SJCRH30 (cell line): Measurements from ENCODE around the gene ATG2B. TPM values are rescaled to one million over a fixed set of nuclear protein-coding genes. Genes with fewer than 3 reads are reported as not detected.
"Not testable (repeated sequence)": the region's sequence is repeated elsewhere in the genome, so short reads cannot be mapped to it uniquely, and the experiment has no call there.

Source experiments
- DNase-seq, 2 experiments: peaks; one replicate each; pipeline ENCODE4 v3.0.0-alpha.2; 2015 to 2020
- H3K27ac ChIP-seq: fragments of 250-450 bp; sonication (Bioruptor Pico); 2 replicates; pipeline ENCODE4 v1.5.1; 2020; ENCODE audit warnings: mild to moderate bottlenecking, moderate library complexity
- H3K27me3 ChIP-seq: fragments of 250-450 bp; sonication (Bioruptor Pico); 2 replicates; pipeline ENCODE4 v1.5.1; 2020; ENCODE audit warnings: mild to moderate bottlenecking, moderate library complexity
- H3K36me3 ChIP-seq: fragments of 250-450 bp; sonication (Bioruptor Pico); 2 replicates; pipeline ENCODE4 v1.5.1; 2020; ENCODE audit warnings: mild to moderate bottlenecking, moderate library complexity
- H3K4me1 ChIP-seq: fragments of 250-450 bp; sonication (Bioruptor Pico); 2 replicates; pipeline ENCODE4 v1.5.1; 2020; ENCODE audit warnings: mild to moderate bottlenecking, moderate library complexity
- H3K4me3 ChIP-seq: fragments of 250-450 bp; sonication (Bioruptor Pico); 2 replicates; pipeline ENCODE4 v1.5.1; 2020; ENCODE audit warnings: mild to moderate bottlenecking, moderate library complexity
- H3K9me3 ChIP-seq: fragments of 250-450 bp; sonication (Bioruptor Pico); replicated peaks from 2 replicates; pipeline ENCODE4 v1.5.1; 2020; ENCODE audit warnings: mild to moderate bottlenecking, moderate library complexity
- total RNA-seq: library from RNA; depleted of rRNA; stranded (reverse); fragments of >200 nt; shearing (Covaris generic); gene quantifications from 2 replicates; pipeline ENCODE4 v1.2.3, GENCODE V29; 2014

ATG2B gene
- total RNA-seq, 1 experiment from 2014 or later, result 12.7 TPM

- no peaks in the 10 kb centered on the region for H3K4me1 ChIP-seq
- H3K27ac ChIP-seq, result no peak overlapping the region
- no peak overlapping the region for H3K4me3 ChIP-seq
- no peaks in the 10 kb centered on the region for H3K27me3 ChIP-seq
- no peak for DNase-seq
- no peaks in the 10 kb centered on the region for H3K36me3 ChIP-seq
- H3K9me3 ChIP-seq, result 0 out of 2 replicates have a peak, but pooled peaks cover 2% of the 10 kb centered on the region
Observed at GRCh38 chr14:96354246-96354645, 8.9 kb downstream of the ATG2B start.

DNA sequence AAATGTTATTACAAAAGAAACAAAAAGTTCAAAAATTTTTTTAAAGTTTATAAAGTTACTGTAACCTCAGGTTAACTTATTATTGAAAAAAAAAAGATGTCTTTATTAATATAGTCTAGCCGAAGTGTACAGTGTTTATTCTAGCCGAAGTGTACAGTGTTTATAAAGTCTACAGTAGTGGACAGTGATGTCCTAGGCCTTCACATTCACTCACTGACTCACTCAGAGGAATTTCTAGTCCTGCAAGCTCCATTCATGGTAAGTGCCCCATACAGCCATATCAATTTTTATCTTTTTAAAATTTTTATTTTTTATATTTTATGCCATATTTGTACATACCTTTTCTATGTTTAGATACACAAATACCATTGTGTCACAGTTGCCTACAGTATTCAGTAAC lies 10.4 kb downstream of the ATG2B start:
- Histone ChIP-seq H3K4me1 (no peaks in the 10 kb centered on the region), H3K27me3 (no peaks in the 10 kb centered on the region), H3K36me3 (no peaks in the 10 kb centered on the region), H3K4me3 (no peak overlapping the region), H3K27ac (no peak overlapping the region), H3K9me3 (0 out of 2 replicates have a peak, but pooled peaks cover 2% of the 10 kb centered on the region)
- no peak for DNase-seq

DNA sequence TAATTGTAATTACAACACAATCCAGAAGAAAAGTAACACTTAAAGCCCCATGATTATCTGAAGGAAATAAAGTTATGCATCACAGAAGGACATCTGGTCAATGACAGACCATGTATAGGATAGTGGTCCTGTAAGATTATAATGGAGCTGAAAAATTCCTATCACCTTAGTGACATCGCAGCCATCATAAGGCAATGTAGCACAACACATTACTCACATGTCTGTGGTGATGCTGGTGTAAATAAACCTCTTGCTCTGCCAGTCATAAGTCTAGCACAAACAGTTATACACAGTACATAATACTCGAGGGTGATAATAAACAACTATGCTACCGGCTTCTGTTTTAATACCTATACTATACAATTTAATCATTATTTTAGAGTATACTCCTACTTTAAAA lies 11.2 kb downstream of the ATG2B start:
- Histone ChIP-seq H3K36me3 (no peaks in the 10 kb centered on the region), H3K27ac (no peak overlapping the region), H3K4me1 (no peaks in the 10 kb centered on the region), H3K27me3 (no peaks in the 10 kb centered on the region), H3K9me3 (0 out of 2 replicates have a peak, but pooled peaks cover 2% of the 10 kb centered on the region), H3K4me3 (no peak overlapping the region)
- DNase-seq, result no peak

GRCh38 chr14:96349286-96350075 lies 13.7 kb downstream of the ATG2B start:
- no peak for DNase-seq
- no peaks in the 10 kb centered on the region for H3K9me3 ChIP-seq
- no peak overlapping the region for H3K4me3 ChIP-seq
- H3K27ac ChIP-seq, result no peak overlapping the region
- H3K4me1 ChIP-seq, result no peaks in the 10 kb centered on the region
- no peaks in the 10 kb centered on the region for H3K36me3 ChIP-seq
- H3K27me3 ChIP-seq, result no peaks in the 10 kb centered on the region

GRCh38 chr14:96347957-96348356 lies 15.2 kb downstream of the ATG2B start:
- H3K27me3 ChIP-seq, H3K36me3 ChIP-seq, H3K9me3 ChIP-seq, H3K4me1 ChIP-seq, H3K27ac ChIP-seq, H3K4me3 ChIP-seq, DNase-seq: not testable (repeated sequence)

GRCh38 chr14:96345669-96346068 lies 17.5 kb downstream of the ATG2B start:
- H3K27me3 ChIP-seq, result no peaks in the 10 kb centered on the region
- no peaks in the 10 kb centered on the region for H3K9me3 ChIP-seq
- DNase-seq, result no peak
- no peaks in the 10 kb centered on the region for H3K4me1 ChIP-seq
- no peak overlapping the region for H3K27ac ChIP-seq
- no peak overlapping the region for H3K4me3 ChIP-seq
- H3K36me3 ChIP-seq, result peaks cover 5% of the 10 kb centered on the region; the same call in 1 of the 2 replicates

GRCh38 chr14:96341323-96341722 lies 21.8 kb downstream of the ATG2B start:
- no peaks in the 10 kb centered on the region for H3K4me1 ChIP-seq
- DNase-seq, result no peak
- H3K9me3 ChIP-seq, result no peaks in the 10 kb centered on the region
- no peak overlapping the region for H3K27ac ChIP-seq
- no peaks in the 10 kb centered on the region for H3K27me3 ChIP-seq
- no peak overlapping the region for H3K4me3 ChIP-seq
- H3K36me3 ChIP-seq, result peaks cover 11% of the 10 kb centered on the region

DNA sequence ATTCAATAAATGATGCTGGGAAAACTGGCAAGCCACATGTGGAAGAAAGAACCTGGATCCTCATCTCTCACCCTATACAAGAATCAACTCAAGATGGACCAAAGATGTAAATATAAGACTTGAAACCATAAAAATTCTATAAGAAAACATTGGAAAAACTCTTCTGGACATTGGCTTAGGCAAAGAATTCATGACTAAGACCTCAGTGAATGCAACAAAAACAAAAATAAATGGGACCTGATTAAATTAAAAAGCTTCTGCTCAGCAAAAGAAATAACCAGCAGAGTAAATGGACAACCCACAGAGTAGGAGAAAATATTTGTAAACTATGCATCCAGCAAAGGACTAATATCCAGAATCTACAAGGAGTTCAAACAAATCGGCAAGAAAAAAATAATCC lies 24.6 kb downstream of the ATG2B start:
- DNase-seq, result no peak
- H3K27me3 ChIP-seq, result no peaks in the 10 kb centered on the region
- H3K4me3 ChIP-seq, result no peak overlapping the region
- H3K4me1 ChIP-seq, result no peaks in the 10 kb centered on the region
- H3K27ac ChIP-seq, result no peak overlapping the region
- H3K36me3 ChIP-seq, result peaks cover 11% of the 10 kb centered on the region
- no peaks in the 10 kb centered on the region for H3K9me3 ChIP-seq

GRCh38 chr14:96324219-96324618 lies 38.9 kb downstream of the ATG2B start:
- DNase-seq, result no peak
- Histone ChIP-seq H3K4me1 (no peaks in the 10 kb centered on the region), H3K27ac (no peak overlapping the region), H3K36me3 (peaks cover 7% of the 10 kb centered on the region), H3K9me3 (no peaks in the 10 kb centered on the region), H3K27me3 (no peaks in the 10 kb centered on the region), H3K4me3 (no peak overlapping the region)

GRCh38 chr14:96320605-96321004 lies 42.5 kb downstream of the ATG2B start:
- DNase-seq, result no peak
- Histone ChIP-seq H3K27ac (no peak overlapping the region), H3K36me3 (peaks cover 16% of the 10 kb centered on the region), H3K4me3 (no peak overlapping the region), H3K27me3 (no peaks in the 10 kb centered on the region), H3K9me3 (no peaks in the 10 kb centered on the region), H3K4me1 (no peaks in the 10 kb centered on the region)

DNA sequence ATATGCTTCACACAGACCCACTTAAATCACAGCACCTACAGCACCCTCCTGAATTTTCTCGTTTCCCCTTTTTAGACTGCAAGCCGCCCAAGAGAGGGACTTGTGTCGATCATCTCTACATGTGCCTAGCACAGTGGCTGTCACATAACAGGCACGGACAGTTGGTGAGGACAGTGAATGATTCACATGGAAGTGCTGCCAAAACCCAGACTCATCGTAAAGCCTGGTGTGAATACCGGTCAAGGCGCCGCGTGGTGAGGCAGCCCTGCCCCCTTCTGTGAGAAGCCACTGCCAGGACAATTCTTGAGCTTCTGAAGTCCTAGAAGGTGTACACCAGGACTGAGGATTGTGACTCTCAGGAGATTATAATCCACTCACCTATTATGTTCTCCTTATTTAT lies 44.3 kb downstream of the ATG2B start:
- H3K27me3 ChIP-seq, result no peaks in the 10 kb centered on the region
- H3K9me3 ChIP-seq, result no peaks in the 10 kb centered on the region
- no peak overlapping the region for H3K27ac ChIP-seq
- H3K4me3 ChIP-seq, result no peak overlapping the region
- no peaks in the 10 kb centered on the region for H3K4me1 ChIP-seq
- H3K36me3 ChIP-seq, result peaks cover 10% of the 10 kb centered on the region
- DNase-seq, result no peak

DNA sequence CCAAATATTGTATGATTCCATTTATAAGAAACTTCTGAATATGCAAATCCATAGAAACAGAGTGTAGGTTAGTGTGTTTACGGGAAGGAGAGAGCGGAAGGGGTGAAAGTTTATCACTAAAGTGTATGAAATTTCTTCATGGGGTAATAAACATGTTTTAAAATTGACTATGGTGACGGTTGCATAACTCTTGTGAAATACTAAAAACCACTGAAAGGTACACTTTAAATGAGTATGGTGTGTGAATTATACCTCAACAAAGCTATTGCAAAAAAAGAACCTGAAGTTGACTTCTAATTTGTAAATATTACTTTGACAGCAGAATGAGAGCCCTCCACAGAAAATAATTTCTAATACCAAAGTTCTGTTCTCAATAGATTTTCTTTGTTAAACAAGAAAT lies 47.1 kb downstream of the ATG2B start:
- peaks cover 11% of the 10 kb centered on the region for H3K36me3 ChIP-seq

DNA sequence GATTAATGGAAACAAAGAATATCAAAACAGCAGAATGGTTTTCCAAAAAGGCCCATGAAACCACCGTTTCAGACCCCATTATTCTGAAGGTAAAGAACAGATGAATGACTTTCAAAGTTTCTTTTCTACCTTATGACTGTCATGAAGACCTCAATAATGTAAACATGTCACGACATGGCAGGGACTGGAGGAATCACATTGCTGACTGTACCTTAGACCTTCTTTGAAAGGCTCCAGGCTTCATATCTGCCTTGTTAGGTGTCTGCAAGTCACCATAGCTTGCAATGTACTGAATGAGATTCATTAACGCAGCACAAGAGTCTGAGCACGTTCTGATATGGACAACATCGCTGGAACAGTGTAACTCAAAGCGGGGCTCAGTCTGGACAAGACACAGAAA lies 52.2 kb downstream of the ATG2B start:
- H3K9me3 ChIP-seq, result no peaks in the 10 kb centered on the region
- H3K4me1 ChIP-seq, result no peaks in the 10 kb centered on the region
- H3K27me3 ChIP-seq, result no peaks in the 10 kb centered on the region
- H3K36me3 ChIP-seq, result peaks cover 17% of the 10 kb centered on the region
- no peak for DNase-seq
- H3K27ac ChIP-seq, result no peak overlapping the region
- H3K4me3 ChIP-seq, result no peak overlapping the region

More for the DNA sequence above, 47.1 kb downstream of the ATG2B start:
- Histone ChIP-seq H3K4me1 (no peaks in the 10 kb centered on the region), H3K9me3 (no peaks in the 10 kb centered on the region), H3K27me3 (no peaks in the 10 kb centered on the region), H3K27ac (no peak overlapping the region), H3K4me3 (no peak overlapping the region)
- DNase-seq, result no peak

DNA sequence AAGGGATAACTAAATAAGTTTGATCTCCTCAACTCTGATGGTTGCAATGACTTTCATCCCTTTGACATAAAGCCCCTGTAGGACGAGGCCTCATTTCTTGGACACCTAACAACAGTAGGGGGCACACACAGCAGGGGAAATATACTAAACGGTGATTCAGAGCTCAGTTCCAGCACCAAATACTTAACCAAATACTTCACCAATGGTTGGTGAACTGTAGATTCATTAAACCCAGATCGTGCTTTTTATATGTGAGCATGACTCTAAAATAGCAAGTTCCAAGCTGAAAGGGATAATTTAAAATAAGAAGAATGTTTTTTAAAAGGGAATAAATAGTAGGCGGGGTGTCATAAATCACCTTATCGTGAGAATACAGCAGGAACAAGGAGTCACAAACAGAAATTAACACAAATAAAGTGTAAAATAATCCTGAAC lies 53.2 kb downstream of the ATG2B start:
- Histone ChIP-seq H3K36me3 (peaks cover 17% of the 10 kb centered on the region), H3K4me3 (no peak overlapping the region), H3K9me3 (no peaks in the 10 kb centered on the region), H3K27ac (no peak overlapping the region), H3K27me3 (no peaks in the 10 kb centered on the region), H3K4me1 (no peaks in the 10 kb centered on the region)
- DNase-seq, result no peak

GRCh38 chr14:96309133-96309895 lies 53.8 kb downstream of the ATG2B start:
- Histone ChIP-seq H3K4me1 (no peaks in the 10 kb centered on the region), H3K27ac (no peak overlapping the region), H3K27me3 (no peaks in the 10 kb centered on the region), H3K9me3 (no peaks in the 10 kb centered on the region), H3K4me3 (no peak overlapping the region), H3K36me3 (peaks cover 17% of the 10 kb centered on the region)
- DNase-seq, result no peak
